ENCODE data around the gene AMIGO3.

DNA sequence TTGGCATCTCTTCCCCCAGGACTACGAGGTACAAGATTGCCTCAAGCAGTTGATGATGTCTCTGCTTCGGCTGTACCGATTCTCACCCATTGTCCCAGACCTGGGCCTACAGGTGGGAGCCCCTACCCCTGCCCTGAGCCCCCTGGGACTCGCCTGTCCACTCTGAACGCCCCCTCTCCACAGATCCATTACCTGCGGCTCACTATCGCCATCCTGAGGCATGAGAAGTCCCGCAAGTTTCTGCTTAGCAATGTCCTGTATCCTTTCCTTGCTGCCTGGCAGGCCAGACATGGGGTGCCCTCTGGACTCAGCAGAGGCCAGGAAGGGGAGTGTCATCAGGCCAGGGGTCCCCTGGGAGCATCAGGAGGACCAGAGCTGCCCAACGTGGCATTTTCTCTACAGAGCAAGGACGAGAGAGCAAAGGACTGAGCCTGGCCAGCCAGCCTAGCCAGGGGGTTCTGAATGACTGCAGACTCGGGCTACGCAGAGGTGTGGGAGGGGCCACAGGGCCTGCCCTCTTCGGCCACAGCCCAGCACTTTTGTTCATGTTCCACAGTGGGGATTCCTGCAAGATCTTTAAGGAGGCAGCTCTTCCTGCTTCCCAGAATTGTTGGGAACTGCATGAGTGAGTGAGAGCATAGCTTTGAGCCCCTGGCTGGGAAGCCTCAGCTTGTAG, 18.9 kb downstream of the AMIGO3 start:
- no peak for TF ChIP-seq CTCF (IDR thresholded peaks at IDR 0.05)
- TF ChIP-seq EZH2 (IDR thresholded peaks at IDR 0.05; ENCODE audit: borderline replicate concordance, insufficient read depth, low read depth, low read length, poor library complexity, severe bottlenecking), result no peak

Data from B cell (primary cell).